HG03521 (cell line): ENCODE measurements around the gene TAS2R9.
"Not testable (repeated sequence)": the region's sequence is repeated elsewhere in the genome, so short reads cannot be mapped to it uniquely, and the experiment has no call there.

Source experiments
- ATAC-seq: cut with Tn5 transposase; IDR thresholded peaks from one replicate; pipeline ENCODE4 v1.9.1; 2021; ENCODE audit warnings: mild to moderate bottlenecking, moderate library complexity; ENCODE audit not compliant: unreplicated experiment

TAS2R9 gene

DNA sequence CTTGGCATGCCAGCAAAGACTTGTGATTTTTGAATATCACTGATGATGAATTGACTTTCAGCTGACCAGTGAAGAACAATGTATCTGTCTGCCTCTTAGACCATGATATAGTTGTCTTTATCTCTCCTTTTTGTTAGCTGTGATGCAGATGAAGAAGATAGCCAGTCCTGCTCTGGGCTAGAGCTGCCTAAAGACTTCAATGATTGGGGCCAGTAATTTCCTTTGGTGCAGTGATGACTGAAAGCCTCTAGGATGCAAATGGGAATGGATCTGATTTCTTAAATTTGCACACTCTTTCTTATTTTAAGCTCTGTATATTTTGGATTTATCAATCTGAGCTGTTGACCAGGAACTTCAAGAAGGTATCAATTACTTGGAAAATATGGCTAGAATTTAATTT, at the start of gene TAS2R9:
Gene TAS2R9 (minus strand): TSS at position 101 of the 400 bp plus-strand sequence. CDS start 93 bp downstream, at position 8.
- ATAC-seq = no peak

- ATAC-seq = no peak
Observed at GRCh38 chr12:10855807-10856206, 45.8 kb upstream of the TAS2R9 start.

DNA sequence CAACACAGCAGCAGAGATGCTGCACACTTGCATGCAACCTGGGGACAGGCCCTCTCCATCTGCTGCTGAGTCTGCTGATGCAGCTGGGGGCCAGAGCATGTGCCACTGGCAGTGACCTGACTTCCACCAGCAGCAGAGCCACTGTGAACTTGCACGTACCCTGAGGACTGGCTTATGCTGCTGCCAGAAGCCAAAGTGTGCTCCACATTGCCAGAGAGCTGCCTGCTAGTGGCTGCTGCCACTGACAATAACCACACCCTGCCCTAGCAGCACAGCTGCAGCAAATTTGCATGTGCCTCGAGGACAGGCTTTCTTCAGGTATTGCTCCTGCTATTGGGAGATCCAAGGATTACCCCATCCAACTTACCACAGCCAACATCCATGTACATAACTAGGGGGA, 43.8 kb upstream of the TAS2R9 start:
- ATAC-seq = no peak

- no peak for ATAC-seq
Observed at GRCh38 chr12:10851243-10851858, 41.4 kb upstream of the TAS2R9 start.

- ATAC-seq = no peak
Observed at GRCh38 chr12:10849425-10849878, 39.5 kb upstream of the TAS2R9 start, which contains the start of gene PRR4. TSS of gene PRR4 (minus strand) at chr12:10849475. CDS start at chr12:10849437, 38 bp downstream.

DNA sequence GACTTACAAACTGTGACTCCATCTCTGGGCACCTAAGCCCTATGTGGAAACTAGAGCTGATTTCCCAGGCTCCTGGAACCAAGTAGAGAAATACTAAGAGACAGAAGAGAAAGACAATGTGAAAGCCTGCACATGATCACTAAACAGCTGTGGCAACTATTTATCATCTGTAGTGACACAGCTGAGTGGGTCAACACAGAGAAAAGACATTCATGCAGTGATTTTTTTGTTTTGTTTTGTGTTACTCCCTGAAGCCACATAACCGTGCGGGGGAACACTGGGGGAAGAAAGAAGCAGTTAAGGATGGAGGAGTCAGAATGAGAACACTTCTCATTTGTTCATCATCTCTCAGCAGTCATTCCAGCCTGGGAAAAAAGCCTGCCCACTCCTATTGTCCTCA, 37.8 kb upstream of the TAS2R9 start:
- no peak for ATAC-seq

DNA sequence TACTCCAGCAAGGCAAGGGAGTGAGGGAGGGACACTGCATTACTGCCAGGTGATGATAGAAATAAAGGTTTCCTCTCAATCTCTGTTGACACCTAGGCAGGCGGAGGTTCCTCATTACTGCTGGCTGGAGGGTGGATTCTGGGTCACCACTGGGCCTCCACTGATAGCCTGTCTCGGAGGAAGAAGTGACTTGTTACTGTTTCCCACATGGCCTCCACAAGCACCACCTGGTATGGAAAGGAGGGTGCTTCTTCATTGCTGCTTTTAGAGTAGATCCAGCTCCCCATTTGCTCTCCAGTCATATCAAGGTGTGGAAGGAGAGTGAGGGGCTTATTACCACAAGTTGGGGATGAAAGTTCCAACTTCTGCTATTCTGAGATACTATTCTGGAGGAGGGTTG, 32.9 kb upstream of the TAS2R9 start:
- ATAC-seq = no peak

GRCh38 chr12:10838461-10838860, 28.5 kb upstream of the TAS2R9 start:
- no peak for ATAC-seq

DNA sequence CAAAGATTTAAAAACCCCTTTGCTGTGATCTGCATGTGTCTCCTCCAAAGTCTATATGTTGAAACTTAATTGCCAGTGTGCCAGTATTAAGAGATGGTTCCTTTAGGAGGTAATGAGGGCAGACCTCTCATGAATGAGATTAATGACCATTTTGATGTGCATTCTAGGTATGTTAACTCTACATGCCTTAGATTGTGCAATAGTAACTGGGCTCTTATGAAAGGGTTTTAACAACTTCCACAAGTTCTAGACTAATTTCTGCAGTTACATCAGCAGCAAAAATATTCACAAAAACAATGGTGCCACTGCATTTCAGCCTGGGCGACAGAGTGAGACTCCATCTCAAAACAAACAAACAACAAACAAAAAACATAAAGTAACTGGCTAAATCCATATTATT, 20.0 kb upstream of the TAS2R9 start:
- ATAC-seq = no peak

DNA sequence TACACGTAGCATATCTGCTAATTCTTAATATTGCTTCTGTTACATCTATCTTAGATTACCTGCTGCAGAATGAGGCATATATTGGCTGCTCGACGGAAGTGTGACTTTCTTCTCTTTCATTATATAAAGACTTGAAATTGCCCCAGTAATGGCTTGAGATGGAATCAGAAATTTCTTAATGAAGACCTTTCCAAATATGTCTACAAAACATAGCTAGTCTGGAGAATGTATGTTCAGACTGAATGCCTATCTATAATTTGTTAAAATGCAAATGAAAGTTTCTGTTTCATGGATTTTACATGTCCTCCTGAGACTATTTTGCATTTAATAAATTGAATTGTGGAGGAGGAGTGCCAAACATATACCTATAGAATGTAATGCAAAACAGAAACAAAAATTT, 16.3 kb upstream of the TAS2R9 start, which contains the start of gene TAS2R10:
Gene TAS2R10 (minus strand): TSS at position 101 of the 400 bp plus-strand sequence. CDS start 89 bp downstream, at position 12.
- no peak for ATAC-seq

DNA sequence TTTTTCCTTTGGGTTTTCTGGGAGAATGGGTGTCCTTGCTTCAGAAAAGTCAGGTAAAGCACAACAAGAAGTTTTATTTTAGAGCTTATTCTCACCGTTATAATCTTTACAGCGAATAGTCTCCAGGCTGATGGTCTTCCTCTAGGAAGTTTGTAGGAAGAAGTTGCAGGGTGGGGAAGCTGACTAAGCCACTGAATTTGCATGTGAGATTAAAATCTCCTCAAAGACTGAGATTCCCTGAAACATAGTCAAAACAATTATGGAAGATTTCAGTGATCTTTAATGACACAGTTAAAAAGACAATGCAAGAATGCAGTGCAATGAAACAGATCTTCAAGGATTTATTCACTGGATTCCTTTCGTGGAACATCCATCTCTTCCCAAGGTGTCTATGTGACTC, 15.0 kb upstream of the TAS2R9 start:
- ATAC-seq = no peak

GRCh38 chr12:10811883-10812536, 2.0 kb upstream of the TAS2R9 start:
- ATAC-seq = no peak

DNA sequence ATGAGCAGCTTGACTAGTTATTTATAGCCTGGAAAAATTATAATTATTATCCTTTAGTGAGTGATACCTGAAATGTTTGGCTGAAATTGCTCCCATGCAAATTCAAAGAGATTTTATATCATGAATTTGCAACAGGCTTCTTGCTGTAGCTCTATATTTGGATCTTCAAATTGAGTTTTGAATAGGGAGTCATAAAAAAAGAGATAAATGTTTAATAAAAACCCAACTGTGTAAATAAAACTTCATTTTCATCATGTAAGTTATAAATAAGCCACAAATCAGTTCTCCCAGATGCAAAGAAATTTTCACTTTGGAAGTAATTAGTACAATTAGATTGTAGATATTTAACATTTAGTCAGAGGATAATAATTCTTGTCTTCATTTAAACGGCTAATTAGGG, 2.8 kb downstream of the TAS2R9 start, which contains the start of gene TAS2R8:
Gene TAS2R8 (minus strand): TSS at position 101 of the 400 bp plus-strand sequence. CDS start 306 bp downstream, outside the sequence.
- no peak for ATAC-seq

DNA sequence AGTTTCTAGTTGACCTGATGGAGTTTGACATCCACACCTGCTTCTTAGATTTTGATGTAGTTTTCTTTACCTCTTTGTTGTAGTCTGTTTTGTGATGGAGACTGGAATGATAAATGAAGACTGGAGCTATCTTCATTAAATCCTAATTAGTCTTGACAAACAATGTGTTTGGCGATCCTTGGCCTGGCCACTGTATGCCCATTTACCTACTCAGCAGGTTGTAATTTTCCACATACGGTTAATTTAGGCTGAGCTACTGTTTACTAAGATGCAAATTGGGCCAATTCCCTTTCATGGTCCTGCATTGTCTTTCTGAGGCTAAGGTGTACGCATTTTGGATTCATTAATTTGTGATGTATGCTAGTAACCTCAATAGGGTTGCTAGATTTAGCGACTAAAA, 7.4 kb downstream of the TAS2R9 start, which contains the start of gene TAS2R7:
Gene TAS2R7 (minus strand): TSS at position 41 of the 400 bp plus-strand sequence. CDS start 57 bp downstream, outside the sequence.
- no peak for ATAC-seq

- no peak for ATAC-seq
Observed at GRCh38 chr12:10801741-10802140, 8.2 kb downstream of the TAS2R9 start.

- ATAC-seq = no peak
Observed at GRCh38 chr12:10794222-10794621, 15.7 kb downstream of the TAS2R9 start.

DNA sequence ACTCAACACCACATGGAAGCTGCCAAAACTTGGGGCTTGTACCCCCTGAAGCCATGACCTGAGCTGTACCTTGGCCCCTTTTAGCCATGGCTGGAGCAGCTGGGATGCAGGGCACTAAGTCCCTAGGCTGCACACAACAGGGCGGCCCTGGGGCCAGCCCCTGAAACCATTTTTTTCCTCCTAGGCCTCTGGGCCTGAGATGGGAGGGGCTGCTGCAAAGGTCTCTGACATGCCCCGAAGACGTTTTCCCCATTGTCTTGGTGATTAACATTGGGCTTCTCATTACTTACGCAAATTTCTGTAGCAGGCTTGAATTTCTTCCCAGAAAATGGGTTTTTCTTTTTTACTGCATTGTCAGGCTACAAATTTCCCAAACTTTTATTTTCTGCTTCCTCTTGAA, 18.2 kb downstream of the TAS2R9 start:
- ATAC-seq = not testable (repeated sequence)

GRCh38 chr12:10783252-10783651, 26.7 kb downstream of the TAS2R9 start:
- no peak for ATAC-seq

- ATAC-seq = no peak
Observed at GRCh38 chr12:10779103-10779502, 30.9 kb downstream of the TAS2R9 start.

DNA sequence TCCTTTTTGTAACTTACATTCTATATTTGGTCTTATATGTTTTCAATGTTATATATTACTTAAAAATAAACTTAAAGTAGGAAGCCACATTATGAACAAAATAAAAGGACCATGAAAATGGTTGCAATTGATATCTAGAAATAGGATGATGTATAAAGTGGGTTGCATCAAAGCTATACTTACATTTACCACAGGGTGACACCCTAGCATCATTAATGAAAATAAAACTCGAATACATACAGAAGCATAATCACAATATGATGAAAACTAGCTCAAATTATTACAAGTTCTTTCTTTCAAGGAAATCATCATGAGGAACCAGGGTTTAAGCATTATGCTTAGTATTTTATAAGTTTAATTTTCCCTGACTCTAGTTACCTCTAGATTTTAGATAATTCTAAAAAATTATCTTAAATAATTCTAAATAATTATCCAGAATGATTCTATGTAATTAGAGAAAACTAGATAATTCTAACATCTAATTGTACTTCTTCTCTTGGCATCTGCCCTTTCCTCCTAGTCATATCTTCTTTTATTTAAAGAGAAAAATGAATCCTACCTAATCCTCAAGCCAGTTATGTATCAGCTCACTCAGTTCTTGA, 38.7 kb downstream of the TAS2R9 start:
- ATAC-seq = no peak

DNA sequence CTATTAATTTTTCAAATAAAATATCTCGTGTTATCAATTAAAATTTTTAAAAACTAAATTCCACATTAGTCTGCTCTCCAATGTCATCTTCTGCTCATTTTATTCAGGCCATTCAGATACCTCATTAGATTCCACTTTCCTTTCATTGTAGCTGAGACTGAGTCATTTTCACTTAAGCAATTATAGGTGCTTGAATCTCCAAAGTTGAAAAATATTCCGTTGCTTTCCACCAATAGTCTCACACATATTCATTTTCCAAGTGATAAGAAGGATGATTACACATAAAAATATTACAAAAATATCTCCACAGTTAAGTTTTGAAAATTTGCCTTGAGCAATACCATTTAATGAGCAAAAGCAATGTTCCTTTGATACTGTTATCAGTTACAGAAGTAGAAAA, 50.3 kb downstream of the TAS2R9 start:
- ATAC-seq = no peak
